Motor neuron (in vitro differentiated cells): ENCODE results near the gene TPM3. TPM values are rescaled to one million over a fixed set of nuclear protein-coding genes. Genes with fewer than 3 reads are reported as not detected.

Source experiments
- ATAC-seq, 8 experiments: fragments of 200-7000 bp; cut with Tn5 transposase; replicated peaks in 6 of 8; 2 replicates each; pipeline ENCODE4 v1.8.0; 2021; ENCODE audit warnings: mild to moderate bottlenecking in 8 of 8, moderate library complexity in 8 of 8
- H3K27ac ChIP-seq, 2 donors: fragments of 250-450 bp; sonication (Bioruptor Pico); 2 replicates each; pipeline ENCODE4 v1.9.0; 2021; ENCODE audit warnings: antibody characterized with exemption in 2 of 2, mild to moderate bottlenecking in 2 of 2, moderate library complexity in 1 of 2
- H3K4me1 ChIP-seq, 2 donors: fragments of 250-450 bp; sonication (Bioruptor Pico); replicated peaks in 1 of 2; 2 replicates each; pipeline ENCODE4 v1.6.1; 2021; ENCODE audit warnings: antibody characterized with exemption in 2 of 2, mild to moderate bottlenecking in 2 of 2, moderate library complexity in 1 of 2
- H3K4me3 ChIP-seq, 5 donors: fragments of 250-450 bp; sonication (Bioruptor Pico); 2 replicates each; pipeline ENCODE4 v1.9.0; 2021; ENCODE audit warnings: antibody characterized with exemption in 5 of 5, mild to moderate bottlenecking in 5 of 5, moderate library complexity in 4 of 5
- WGBS, 10 experiments: fragments of 450-650 bp; shearing (Covaris generic); methylation state at CpG; one replicate each; pipeline ENCODE4 v1.0.0; 2022; 5-methylcytosine and 5-hydroxymethylcytosine counted together
- in situ Hi-C, 9 experiments: fragments of 400-800 bp; cut with MboI; loops; one replicate each; pipeline ENCODE4 v1.15.0; 2021; ENCODE audit warnings: low sequenced_read_pairs in 9 of 9, low pct_unique_long_range_greater_than_20kb in 2 of 9; ENCODE audit not compliant: unreplicated experiment in 9 of 9
- total RNA-seq, 8 experiments: library from RNA; unstranded; fragments of 300-600 nt; gene quantifications; 2 replicates each; pipeline versions ENCODE4 v1.2.3 to v1.2.4, GENCODE V29; 2022

Gene TPM3
- total RNA-seq, 8 experiments from 2014 or later: 142 to 388 (median 227) TPM

DNA sequence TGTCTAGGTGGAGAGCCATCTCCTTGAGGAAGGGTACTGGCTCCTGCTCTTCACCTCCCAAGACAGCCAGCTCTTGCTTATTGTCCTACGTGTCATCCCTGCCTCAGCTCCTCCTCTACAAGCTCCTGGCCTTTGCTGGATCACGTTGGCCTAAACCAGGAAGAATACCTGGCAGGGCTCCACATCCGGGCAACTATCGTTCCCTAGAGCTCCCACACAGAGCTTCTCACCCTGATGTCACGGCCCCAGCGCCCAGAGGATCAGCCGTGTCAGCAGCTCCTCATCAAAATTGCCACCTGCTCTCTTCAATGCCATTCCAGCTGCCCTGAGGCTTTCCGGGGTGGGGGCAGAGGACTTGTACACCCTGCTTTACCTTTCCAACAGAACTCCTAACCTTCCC, 1.9 kb upstream of the TPM3 start:
- in situ Hi-C loops: no loop called here
- Histone ChIP-seq H3K27ac (no peak overlapping the region), H3K4me3 (no peak overlapping the region), H3K4me1 (peaks cover 9 to 11% of the 10 kb centered on the region in 2 donors)
- WGBS, 10 experiments: 0 to 100% (median 73%) methylated on average over 1 to 7 of the region's 8 CpGs; no CpG with 5 or more reads in 3 of the 10 experiments
- peak in 3 of 8 experiments; percentile 35 to 66 (median 60) for ATAC-seq

DNA sequence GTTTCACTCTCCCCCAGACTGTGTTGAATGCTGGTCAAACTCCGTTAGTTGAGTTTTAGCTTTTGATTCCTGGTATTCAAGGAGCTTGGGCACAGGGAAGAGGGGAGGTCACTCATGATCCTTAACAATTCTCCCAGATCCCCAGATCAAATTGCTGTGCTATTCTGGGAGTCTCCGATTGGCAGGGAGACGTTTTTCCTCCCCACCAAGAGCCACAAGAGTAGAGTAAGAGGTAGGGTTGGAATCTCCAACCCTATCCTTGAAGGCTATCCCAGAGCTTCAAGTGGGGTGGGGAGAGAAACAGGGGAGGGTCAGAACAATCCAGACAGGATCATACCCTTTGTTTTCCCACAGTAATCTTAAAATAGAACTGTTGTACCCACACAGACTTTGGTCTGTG, 576 bp upstream of the TPM3 start:
- peaks cover 9 to 11% of the 10 kb centered on the region in 2 donors for H3K4me1 ChIP-seq
- whole genome bisulfite sequencing, 10 experiments: 0 to 90% (median 64%) methylated on average over 1 to 3 of the region's 3 CpGs; no CpG with 5 or more reads in 2 of the 10 experiments
- H3K27ac ChIP-seq: no peak overlapping the region
- in situ Hi-C loops: no loop called here
- no peak overlapping the region for H3K4me3 ChIP-seq
- ATAC-seq: peak in 2 of 8 experiments; percentile 15 to 27

DNA sequence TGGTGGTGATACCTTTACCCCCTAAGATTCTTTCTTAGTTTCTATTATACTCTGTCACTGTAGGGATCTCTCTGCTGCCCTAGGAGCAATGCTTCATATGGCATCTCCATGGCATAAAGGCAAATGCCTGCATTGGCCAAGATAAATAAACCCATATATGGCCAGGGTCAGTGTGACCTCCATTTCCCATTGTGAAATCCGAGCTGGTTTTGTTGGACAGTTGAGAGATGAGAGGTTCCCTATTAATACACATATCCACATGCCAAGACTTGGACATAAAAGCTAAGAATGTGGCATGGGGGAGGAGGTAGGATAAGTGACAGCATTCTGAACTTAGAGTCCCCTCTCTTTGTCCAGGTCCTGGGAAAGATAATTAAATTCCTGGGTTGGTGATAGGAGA, 1.4 kb downstream of the TPM3 start:
- in situ Hi-C loops: no loop called here
- peak in 1 of 8 experiments; percentile 64 for ATAC-seq
- Histone ChIP-seq H3K4me1 (peaks cover 9 to 11% of the 10 kb centered on the region in 2 donors), H3K27ac (no peak overlapping the region), H3K4me3 (no peak overlapping the region)
- WGBS, 10 experiments: 0 to 80% (median 59%) methylated on average over 1 of the region's 1 CpG; no CpG with 5 or more reads in 2 of the 10 experiments

DNA sequence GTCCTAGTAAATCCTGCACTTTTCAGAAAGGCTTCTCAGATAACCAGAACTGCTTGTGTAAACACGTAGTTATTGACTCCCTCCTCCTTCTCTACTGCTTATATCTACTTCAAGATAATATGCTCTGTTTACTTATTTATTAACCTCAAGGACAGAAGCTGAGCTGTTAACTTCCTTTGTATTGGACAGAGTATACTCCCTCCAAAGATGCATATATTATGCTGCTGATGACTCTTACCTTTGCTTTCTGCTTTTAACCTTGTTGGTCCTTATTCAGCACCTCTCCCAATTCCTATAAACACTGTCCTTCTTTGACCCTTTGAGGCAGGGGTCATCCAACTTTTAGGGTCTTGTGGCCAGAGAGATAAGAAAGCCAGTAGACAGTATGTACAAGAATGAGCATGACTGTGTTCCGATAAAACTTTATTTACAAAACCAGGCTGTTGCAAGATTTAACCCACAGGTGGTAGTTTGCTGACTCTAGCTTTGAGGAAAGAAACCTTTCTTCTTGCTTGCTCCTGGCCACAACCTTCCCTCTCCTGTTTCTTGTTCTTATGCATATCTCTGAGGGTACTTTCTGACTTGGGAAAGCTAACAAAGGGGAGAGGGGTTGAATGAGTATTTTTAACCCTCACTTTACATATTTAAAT, 4.9 kb downstream of the TPM3 start:
- ATAC-seq: no peak
- WGBS, 10 experiments: 0 to 71% (median 23%) methylated on average over 1 to 2 of the region's 2 CpGs
- in situ Hi-C loops: no loop called here
- Histone ChIP-seq H3K4me3 (no peak overlapping the region), H3K27ac (no peak overlapping the region), H3K4me1 (peaks cover 3 to 9% of the 10 kb centered on the region in 2 donors)

DNA sequence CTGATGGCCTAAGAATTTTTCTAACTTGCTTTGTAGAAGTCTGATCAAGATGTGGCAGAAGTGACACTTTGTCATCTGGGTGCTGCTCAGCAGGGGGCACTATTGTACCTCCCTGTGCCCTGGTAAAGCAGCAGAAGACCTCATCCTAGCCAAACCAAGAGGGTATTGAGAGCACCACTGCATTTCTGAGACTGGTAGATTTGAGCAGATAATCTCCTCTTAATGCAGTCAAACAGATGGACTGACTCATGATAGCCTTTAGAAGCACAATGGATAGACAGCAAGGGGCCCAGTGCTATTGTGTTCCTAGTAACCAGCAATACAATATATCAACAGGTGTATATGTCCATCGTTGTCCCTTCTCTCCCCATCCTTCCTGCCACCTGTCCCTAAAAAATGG, 5.7 kb downstream of the TPM3 start:
- Histone ChIP-seq H3K4me3 (no peak overlapping the region), H3K4me1 (peaks cover 7 to 14% of the 10 kb centered on the region in 2 donors), H3K27ac (no peak overlapping the region)
- WGBS, 10 experiments: 25 to 89% (median 60%) methylated on average over 1 of the region's 1 CpG; no CpG with 5 or more reads in 3 of the 10 experiments
- in situ Hi-C loops: no loop called here
- peak in 2 of 8 experiments; percentile 1 for ATAC-seq

DNA sequence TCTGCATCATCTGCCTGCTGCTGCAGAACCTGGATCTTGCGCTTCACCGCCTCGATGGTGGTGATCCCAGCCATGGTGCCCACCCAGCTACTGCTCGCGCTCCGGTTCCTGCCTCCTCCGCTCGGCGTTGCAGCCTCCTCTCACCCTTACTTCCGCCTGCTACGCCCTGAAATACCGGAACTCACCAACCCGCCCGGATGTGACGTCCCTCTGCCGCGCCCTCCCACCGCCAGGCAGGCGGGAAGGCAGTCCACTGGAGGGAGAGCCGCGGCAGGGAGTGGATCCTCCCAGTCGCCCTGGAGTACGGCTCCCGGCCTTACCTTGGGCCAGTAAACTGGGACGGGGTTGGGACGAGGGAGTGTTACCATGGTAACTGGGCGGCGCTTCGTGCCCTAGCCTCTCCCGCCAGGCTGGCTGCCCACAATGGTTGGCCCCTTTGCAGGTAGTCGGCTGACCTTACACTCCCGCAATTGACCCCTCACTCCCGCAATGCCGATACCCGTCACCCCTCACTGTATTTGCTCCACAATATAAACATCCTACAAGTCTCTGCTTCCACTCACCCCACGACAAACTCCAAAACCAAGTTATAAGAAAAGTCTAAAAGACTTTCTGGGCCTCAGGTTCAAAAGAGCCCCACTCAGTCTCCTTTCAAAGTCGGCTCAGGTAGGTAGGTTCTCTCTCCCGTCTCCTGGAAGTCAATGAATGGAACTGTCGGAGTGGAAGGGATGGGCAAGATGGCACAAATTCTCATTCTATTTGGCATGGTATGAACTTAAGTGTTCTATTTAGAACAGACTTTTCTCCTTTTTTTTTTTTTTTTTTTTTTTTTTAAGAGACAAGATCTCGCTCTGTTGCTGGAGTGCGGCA, 8.6 kb downstream of the TPM3 start:
- 2 to 15% (median 7%) methylated on average over 2 to 33 of the region's 41 CpGs; no CpG with 5 or more reads in 1 of the 10 experiments for WGBS, 10 experiments
- H3K4me1 ChIP-seq: peaks cover 32 to 34% of the 10 kb centered on the region in 2 donors
- in situ Hi-C loops: no loop called here
- ATAC-seq: peak; percentile 75 to 99 (median 97)
- H3K27ac ChIP-seq: peak overlapping the region; percentile 73 to 85
- peak overlapping the region; percentile 69 to 99 (median 79) for H3K4me3 ChIP-seq

DNA sequence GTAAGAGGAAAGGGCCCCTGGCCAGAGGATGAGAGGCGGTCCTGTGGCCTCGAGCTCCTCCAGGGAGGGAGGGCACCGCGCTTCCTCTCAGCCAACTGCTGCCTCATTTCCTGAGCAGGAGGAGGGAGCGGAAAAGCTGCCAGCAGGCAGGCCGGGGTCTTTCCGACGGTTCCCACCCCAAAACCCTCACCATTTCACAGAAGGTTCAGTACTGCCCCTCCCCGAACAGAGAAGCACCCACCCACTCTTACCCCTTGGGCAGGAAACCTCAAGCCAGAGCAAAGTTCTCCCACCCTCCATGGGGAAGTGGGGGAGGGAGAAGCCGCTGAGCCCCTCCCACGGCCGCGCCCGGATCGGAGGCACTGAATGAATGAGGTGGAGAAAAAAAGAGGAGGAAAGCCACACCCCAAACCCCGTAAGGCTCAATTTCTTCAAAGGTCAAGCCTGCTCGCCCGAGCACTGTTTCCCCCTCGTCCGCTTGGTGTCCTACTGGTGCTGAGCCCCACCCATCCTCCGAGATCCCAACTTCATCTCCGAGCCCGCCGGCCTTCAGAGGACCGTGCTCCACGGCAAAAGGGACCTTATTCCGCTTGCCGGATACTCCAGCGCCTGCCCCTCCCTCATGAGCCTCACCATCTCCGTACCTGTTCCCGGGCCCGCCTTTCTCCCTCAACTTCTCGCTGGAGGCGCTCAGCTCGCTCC, 9.4 kb downstream of the TPM3 start:
- WGBS, 10 experiments: 0 to 10% (median 0%) methylated on average over 1 to 16 of the region's 35 CpGs; no CpG with 5 or more reads in 4 of the 10 experiments
- peak overlapping the region; percentile 69 to 99 (median 79) for H3K4me3 ChIP-seq
- peak overlapping the region; percentile 73 to 85 for H3K27ac ChIP-seq
- in situ Hi-C loops: no loop called here
- H3K4me1 ChIP-seq: peaks cover 37 to 42% of the 10 kb centered on the region in 2 donors
- peak; percentile 20 to 51 (median 38) for ATAC-seq

DNA sequence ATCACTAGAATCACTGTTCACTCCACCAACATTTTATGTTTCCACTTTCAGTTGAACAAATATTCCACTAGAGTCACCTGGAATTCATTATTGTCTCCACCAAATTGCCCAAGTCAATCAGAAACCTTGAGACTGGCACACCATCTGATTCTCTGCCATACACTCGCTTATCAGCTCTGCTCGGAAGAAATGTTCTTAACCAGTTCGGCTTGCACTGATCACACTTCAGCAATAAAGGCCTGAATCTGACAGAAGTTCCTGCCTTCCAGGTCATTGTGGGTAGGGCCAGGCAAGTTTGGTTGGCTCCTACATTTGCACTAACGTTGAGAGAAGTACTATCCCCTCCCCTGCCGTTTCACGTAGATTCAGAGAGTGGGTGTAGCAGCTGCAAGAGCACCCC, 10.0 kb downstream of the TPM3 start:
- in situ Hi-C loops: no loop called here
- peak overlapping the region; percentile 69 to 99 (median 79) for H3K4me3 ChIP-seq

DNA sequence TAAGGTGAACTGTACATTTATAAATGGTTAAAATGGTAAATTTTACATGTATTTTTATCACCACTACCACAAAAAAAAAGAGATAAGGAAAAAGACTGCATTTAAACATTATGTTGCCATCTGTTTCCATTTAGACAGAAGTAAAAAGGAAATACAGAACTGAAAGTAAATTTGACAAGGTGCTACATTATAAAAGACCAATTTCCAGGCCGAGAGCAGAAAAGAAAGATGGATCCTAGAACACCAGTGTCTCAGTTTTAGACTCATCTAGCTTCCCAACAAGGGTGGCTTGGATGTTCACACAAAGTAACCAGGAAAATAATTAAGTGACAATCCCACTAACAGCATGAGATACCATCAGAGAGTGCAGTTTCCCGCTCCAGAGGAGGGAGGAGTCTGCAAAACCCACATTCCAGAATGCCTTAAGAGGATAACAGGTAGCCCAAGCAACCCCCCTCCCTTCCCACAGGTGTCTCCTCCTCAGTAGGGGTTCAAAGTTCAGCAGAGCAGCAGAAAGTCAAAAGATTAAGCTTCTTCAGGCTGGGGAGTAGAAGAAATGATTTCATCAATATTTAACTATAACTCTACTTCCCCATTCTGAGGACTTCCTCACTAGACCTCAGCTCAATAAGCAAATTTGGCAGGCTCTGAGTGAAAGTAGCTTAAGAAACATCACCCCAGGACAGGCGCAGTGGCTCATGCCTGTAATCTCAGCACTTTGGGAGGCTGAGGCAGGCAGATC, 11.8 kb downstream of the TPM3 start:
- Histone ChIP-seq H3K4me3 (no peak overlapping the region), H3K27ac (no peak overlapping the region), H3K4me1 (peaks cover 37 to 48% of the 10 kb centered on the region in 2 donors)
- in situ Hi-C loops: no loop called here
- WGBS, 10 experiments: 33 to 100% (median 90%) methylated on average over 1 to 3 of the region's 3 CpGs
- no peak for ATAC-seq

More for the DNA sequence above, 10.0 kb downstream of the TPM3 start:
- Histone ChIP-seq H3K27ac (peak overlapping the region; percentile 73 to 85), H3K4me1 (peaks cover 37 to 47% of the 10 kb centered on the region in 2 donors)
- ATAC-seq: no peak
- WGBS, 10 experiments: 0 to 20% (median 2%) methylated on average over 1 to 6 of the region's 6 CpGs; no CpG with 5 or more reads in 4 of the 10 experiments

DNA sequence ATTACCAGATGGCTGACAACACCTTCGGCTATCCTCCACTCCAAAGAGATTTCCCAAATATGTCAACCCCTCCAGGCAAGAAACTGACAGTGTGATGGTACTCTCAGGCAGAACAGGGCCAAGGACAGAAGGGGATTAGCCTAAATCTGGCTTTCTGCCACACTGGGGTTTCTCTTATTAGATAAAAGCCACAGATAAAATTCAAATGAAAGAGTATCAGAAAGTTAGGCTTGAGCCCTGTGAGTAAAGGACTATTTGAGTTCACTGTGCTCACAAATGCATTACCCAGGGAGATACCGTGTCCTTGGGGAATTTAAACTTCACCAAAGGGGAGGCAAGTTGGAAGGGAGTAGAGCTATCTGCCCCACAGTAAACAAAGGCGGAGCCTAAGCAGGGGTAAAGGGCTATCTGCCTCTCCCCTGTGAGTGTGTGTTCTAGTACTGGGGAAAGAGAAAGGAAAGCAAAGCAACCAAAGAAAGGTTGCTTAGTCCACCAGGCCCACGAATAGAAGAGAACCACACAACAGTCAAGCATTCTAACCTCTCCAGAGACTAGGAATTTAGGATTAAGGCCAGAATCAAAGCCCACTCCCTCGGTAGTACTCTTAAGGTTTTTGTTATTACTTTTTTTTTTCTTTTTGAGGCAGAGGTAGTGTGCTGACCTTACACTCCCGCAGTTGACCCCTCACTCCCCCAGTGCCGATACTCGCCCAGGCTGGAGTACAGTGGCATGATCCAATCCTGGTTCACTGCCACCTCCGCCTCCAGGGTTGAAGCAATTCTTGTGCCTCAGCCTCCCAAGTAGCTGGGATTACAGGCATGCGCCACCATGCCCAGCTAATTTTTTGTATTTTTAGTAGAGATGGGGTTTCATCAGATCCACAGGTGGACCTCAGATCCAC, 12.7 kb downstream of the TPM3 start:
- Histone ChIP-seq H3K4me1 (peaks cover 37 to 48% of the 10 kb centered on the region in 2 donors), H3K27ac (peak overlapping the region in 1 of 2 donors; percentile 5), H3K4me3 (no peak overlapping the region)
- in situ Hi-C loops: no loop called here
- 40 to 100% (median 77%) methylated on average over 1 to 10 of the region's 10 CpGs for WGBS, 10 experiments
- peak in 1 of 8 experiments; percentile 6 for ATAC-seq

DNA sequence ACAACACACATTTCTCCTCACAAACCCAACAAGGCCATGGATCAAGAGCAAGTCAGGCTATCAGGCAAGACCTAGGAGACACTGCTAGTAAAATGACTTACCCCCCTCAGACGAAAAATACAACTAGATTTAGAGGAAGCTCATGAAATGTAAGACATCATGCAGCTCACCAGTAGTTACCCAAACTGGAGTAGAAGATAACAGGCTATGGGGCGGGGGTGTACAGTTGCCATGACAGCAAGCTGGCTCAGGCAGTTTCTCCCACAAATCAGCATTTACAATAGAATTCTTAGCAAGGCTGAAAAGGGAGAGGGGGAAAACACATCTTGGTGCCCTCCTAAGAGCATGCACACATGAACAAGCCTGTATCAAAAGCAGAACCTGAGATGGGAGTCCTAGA, 13.9 kb downstream of the TPM3 start:
- Histone ChIP-seq H3K4me1 (peaks cover 32 to 48% of the 10 kb centered on the region in 2 donors), H3K4me3 (no peak overlapping the region), H3K27ac (peak overlapping the region in 1 of 2 donors; percentile 5)
- WGBS, 10 experiments: 25 to 83% (median 40%) methylated on average over 1 to 2 of the region's 2 CpGs; no CpG with 5 or more reads in 3 of the 10 experiments
- in situ Hi-C loops: no loop called here
- peak in 1 of 8 experiments; percentile 5 for ATAC-seq
